ENCODE data around the gene HAGHL. TPM values are rescaled to one million over a fixed set of nuclear protein-coding genes. Genes with fewer than 3 reads are reported as not detected.

HAGHL gene
- total and polyA plus RNA-seq, 4 donors = 4.1 to 26.7 (median 13.1) TPM

- Histone ChIP-seq H3K4me3 (no peak overlapping the region), H3K9me3 (ENCODE audit: control insufficient read depth in 4 of 4, insufficient read depth in 3 of 4, low read length in 3 of 4) (no peaks in the 10 kb centered on the region), H3K9ac (ENCODE audit: insufficient read depth in 1 of 2, low read length in 2 of 2) (no peak overlapping the region), H3K36me3 (ENCODE audit: control insufficient read depth in 4 of 4, insufficient read depth in 4 of 4, low read length in 4 of 4) (no peaks in the 10 kb centered on the region), H3K27ac (ENCODE audit: low read depth in 1 of 2, low read length in 1 of 2) (no peak overlapping the region), H3K27me3 (ENCODE audit: control insufficient read depth in 3 of 3, insufficient read depth in 3 of 3, low read length in 2 of 3) (peaks cover 0 to 7% (median 4%) of the 10 kb centered on the region in 3 donors), H3K4me1 (ENCODE audit: control insufficient read depth in 5 of 5, insufficient read depth in 5 of 5, low read length in 5 of 5) (peaks cover 0 to 26% (median 5%) of the 10 kb centered on the region in 5 donors)
- no peak for ATAC-seq (ENCODE audit: insufficient read depth, low FRiP score)
- 87 to 89% methylated on average over 9 of the region's 9 CpGs for WGBS, 2 donors
- no peak for DNase-seq
- no peak for TF ChIP-seq CTCF (IDR thresholded peaks at IDR 0.05; ENCODE audit: control extremely low read depth, extremely low read depth)
Measured at GRCh38 chr16:723695-724094, 3.2 kb upstream of the HAGHL start.

GRCh38 chr16:724188-725040 is 2.5 kb upstream of the HAGHL start:
- no peaks in the 10 kb centered on the region for H3K9me3 ChIP-seq (ENCODE audit: control insufficient read depth in 4 of 4, insufficient read depth in 3 of 4, low read length in 3 of 4)
- ATAC-seq (ENCODE audit: insufficient read depth, low FRiP score) (no peak), DNase-seq (no peak)
- no peak overlapping the region for H3K9ac ChIP-seq (ENCODE audit: insufficient read depth in 1 of 2, low read length in 2 of 2)
- no peak for TF ChIP-seq CTCF (IDR thresholded peaks at IDR 0.05; ENCODE audit: control extremely low read depth, extremely low read depth)
- 66 to 84% methylated on average over 29 of the region's 29 CpGs for WGBS, 2 donors
- H3K4me3 ChIP-seq = no peak overlapping the region
- H3K4me1 ChIP-seq (ENCODE audit: control insufficient read depth in 5 of 5, insufficient read depth in 5 of 5, low read length in 5 of 5) = peaks cover 0 to 26% (median 5%) of the 10 kb centered on the region in 5 donors
- peaks cover 0 to 7% (median 4%) of the 10 kb centered on the region in 3 donors for H3K27me3 ChIP-seq (ENCODE audit: control insufficient read depth in 3 of 3, insufficient read depth in 3 of 3, low read length in 2 of 3)
- no peaks in the 10 kb centered on the region for H3K36me3 ChIP-seq (ENCODE audit: control insufficient read depth in 4 of 4, insufficient read depth in 4 of 4, low read length in 4 of 4)
- no peak overlapping the region for H3K27ac ChIP-seq (ENCODE audit: low read depth in 1 of 2, low read length in 1 of 2)

GRCh38 chr16:725041-725376 is 1.9 kb upstream of the HAGHL start:
- no peak overlapping the region for H3K9ac ChIP-seq (ENCODE audit: insufficient read depth in 1 of 2, low read length in 2 of 2)
- DNase-seq (no peak), ATAC-seq (ENCODE audit: insufficient read depth, low FRiP score) (no peak)
- no peaks in the 10 kb centered on the region for H3K9me3 ChIP-seq (ENCODE audit: control insufficient read depth in 4 of 4, insufficient read depth in 3 of 4, low read length in 3 of 4)
- no peak overlapping the region for H3K27ac ChIP-seq (ENCODE audit: low read depth in 1 of 2, low read length in 1 of 2)
- no peak for TF ChIP-seq CTCF (IDR thresholded peaks at IDR 0.05; ENCODE audit: control extremely low read depth, extremely low read depth)
- WGBS, 2 donors = 77 to 84% methylated on average over 7 of the region's 7 CpGs
- H3K27me3 ChIP-seq (ENCODE audit: control insufficient read depth in 3 of 3, insufficient read depth in 3 of 3, low read length in 2 of 3) = peaks cover 0 to 7% (median 4%) of the 10 kb centered on the region in 3 donors
- peaks cover 0 to 21% (median 3%) of the 10 kb centered on the region in 5 donors for H3K4me1 ChIP-seq (ENCODE audit: control insufficient read depth in 5 of 5, insufficient read depth in 5 of 5, low read length in 5 of 5)
- no peak overlapping the region for H3K4me3 ChIP-seq
- no peaks in the 10 kb centered on the region for H3K36me3 ChIP-seq (ENCODE audit: control insufficient read depth in 4 of 4, insufficient read depth in 4 of 4, low read length in 4 of 4)

All from lung (tissue), 12 donors.